Caco-2 (cell line): ENCODE data around the gene SELENOV. TPM values are rescaled to one million over a fixed set of nuclear protein-coding genes. Genes with fewer than 3 reads are reported as not detected.

Experiments used
- BruUV-seq: library from RNA; stranded (reverse); fragments of 400-500 nt; replicated peaks from 2 replicates; lab custom pipeline; 2021; lab: Mats Ljungman, UMichigan
- CTCF ChIA-PET: fragments of 300-600 bp; sonication (Branson Sonifier 250); formaldehyde crosslinking; loops from one replicate; lab custom pipeline; 2022; ENCODE audit warnings: antibody characterized with exemption; lab: Charles Lee
- POLR2A ChIA-PET: fragments of 300-600 bp; sonication (Branson Sonifier 250); formaldehyde crosslinking; loops from one replicate; lab custom pipeline; 2022; ENCODE audit warnings: antibody characterized with exemption; lab: Charles Lee
- DNase-seq, 2 experiments: peaks; one replicate each; pipeline versions ENCODE4 v3.0.0 to v3.0.0-alpha.2; 2020 to 2022
- H3K27me3 ChIP-seq: replicated peaks from 2 replicates; pipeline ENCODE4 v1.6.0; 2011; ENCODE audit warnings: low read length; ENCODE audit not compliant: control insufficient read depth, insufficient read depth
- H3K36me3 ChIP-seq: 2 replicates; pipeline ENCODE4 v1.5.1; 2011; ENCODE audit warnings: low read length; ENCODE audit not compliant: control insufficient read depth, insufficient read depth
- H3K4me1 ChIP-seq: fragments of 250-450 bp; sonication (Bioruptor Pico); 2 replicates; pipeline ENCODE4 v1.5.1; 2020; ENCODE audit warnings: mild to moderate bottlenecking
- H3K4me3 ChIP-seq: 2 replicates; pipeline ENCODE4 v1.5.1; 2011; ENCODE audit warnings: low read depth, mild to moderate bottlenecking, control low read depth, low read length
- H3K9me3 ChIP-seq: fragments of 250-450 bp; sonication (Bioruptor Pico); 2 replicates; pipeline ENCODE4 v1.5.1; 2020; ENCODE audit warnings: mild to moderate bottlenecking, moderate library complexity
- H3K27ac Mint-ChIP-seq: one replicate; pipeline ENCODE4 v1.8.0; 2022; ENCODE audit warnings: mixed read lengths; ENCODE audit not compliant: unreplicated experiment
- H3K27me3 Mint-ChIP-seq: one replicate; pipeline ENCODE4 v1.8.0; 2022; ENCODE audit warnings: mixed read lengths; ENCODE audit not compliant: insufficient read depth, unreplicated experiment
- H3K36me3 Mint-ChIP-seq: one replicate; pipeline ENCODE4 v1.8.0; 2022; ENCODE audit warnings: mild to moderate bottlenecking, mixed read lengths; ENCODE audit not compliant: insufficient read depth, unreplicated experiment
- H3K4me1 Mint-ChIP-seq: one replicate; pipeline ENCODE4 v1.8.0; 2022; ENCODE audit warnings: low read depth, mixed read lengths; ENCODE audit not compliant: unreplicated experiment
- H3K4me3 Mint-ChIP-seq: one replicate; pipeline ENCODE4 v1.8.0; 2022; ENCODE audit warnings: mild to moderate bottlenecking, moderate library complexity, mixed read lengths; ENCODE audit not compliant: unreplicated experiment
- H3K9me3 Mint-ChIP-seq: one replicate; pipeline ENCODE4 v1.8.0; 2022; ENCODE audit warnings: mixed read lengths; ENCODE audit not compliant: unreplicated experiment
- intact Hi-C: fragments of 100-400 bp; cut with micrococcal nuclease; formaldehyde crosslinking; loops from one replicate; pipeline ENCODE4 v1.10.0; 2022; ENCODE audit not compliant: unreplicated experiment
- total RNA-seq: library from RNA; stranded (reverse); gene quantifications from 2 replicates; pipeline ENCODE4 v1.2.3, GENCODE V29; 2022
- TF ChIP-seq, protein P1 (sequence below), 2 experiments: fragments of 200-600 bp in 1 of 2; IDR thresholded peaks; 1 replicate in 1 of 2; 2 replicates in 1 of 2; pipeline versions ENCODE4 v1.5.1 to v1.8.0; 2011 to 2022; ENCODE audit warnings: antibody characterized with exemption in 1 of 2, control low read depth in 1 of 2, inconsistent platforms in 1 of 2, low read depth in 1 of 2, low read length in 1 of 2, mild to moderate bottlenecking in 1 of 2, moderate library complexity in 1 of 2; ENCODE audit not compliant: insufficient read depth in 1 of 2, severe bottlenecking in 1 of 2, unreplicated experiment in 1 of 2

SELENOV gene
- total RNA-seq, 1 experiment from 2014 or later, result 1.6 TPM

DNA sequence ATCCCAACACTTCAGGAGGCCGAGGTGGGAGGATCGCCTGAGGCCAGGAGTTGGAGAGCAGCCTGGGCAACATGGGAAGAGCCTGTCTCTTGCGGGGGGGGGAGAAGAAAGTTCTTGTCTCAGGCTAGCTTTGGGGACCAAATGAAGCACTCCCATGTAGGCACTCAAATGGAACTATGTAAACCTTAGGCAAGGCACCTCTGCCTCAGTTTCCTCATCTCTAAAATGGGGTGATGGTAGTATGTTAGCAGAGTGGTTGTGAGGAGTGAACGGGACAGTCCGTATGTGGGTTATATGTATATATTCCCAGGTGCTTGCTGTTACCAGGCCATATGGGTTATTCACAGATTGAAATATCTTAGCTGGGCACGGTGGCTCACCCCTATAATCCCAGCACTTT is 22.7 kb upstream of the SELENOV start:
- Histone ChIP-seq H3K4me1 (no peaks in the 10 kb centered on the region), H3K36me3 (no peaks in the 10 kb centered on the region; the same call in none of the 2 replicates), H3K27me3 (no peaks in the 10 kb centered on the region), H3K4me3 (no peak overlapping the region), H3K9me3 (no peaks in the 10 kb centered on the region)
- intact Hi-C loops, result no loop called here
- BruUV-seq, result TSS peak; percentile 25
- CTCF ChIA-PET, result interaction anchor here (1.1 kb wide), 1 partner anchor 11 kb away, joined by 9 read pairs; no protein-coding TSS in a partner anchor
- Mint-ChIP-seq H3K36me3 (peaks cover 52% of the 10 kb centered on the region), H3K9me3 (no peaks in the 10 kb centered on the region), H3K4me1 (no peaks in the 10 kb centered on the region), H3K4me3 (no peak overlapping the region), H3K27me3 (no peaks in the 10 kb centered on the region), H3K27ac (no peak overlapping the region)
- DNase-seq, result no peak
- POLR2A ChIA-PET, result no interaction called here
- TF ChIP-seq, protein P1, sequence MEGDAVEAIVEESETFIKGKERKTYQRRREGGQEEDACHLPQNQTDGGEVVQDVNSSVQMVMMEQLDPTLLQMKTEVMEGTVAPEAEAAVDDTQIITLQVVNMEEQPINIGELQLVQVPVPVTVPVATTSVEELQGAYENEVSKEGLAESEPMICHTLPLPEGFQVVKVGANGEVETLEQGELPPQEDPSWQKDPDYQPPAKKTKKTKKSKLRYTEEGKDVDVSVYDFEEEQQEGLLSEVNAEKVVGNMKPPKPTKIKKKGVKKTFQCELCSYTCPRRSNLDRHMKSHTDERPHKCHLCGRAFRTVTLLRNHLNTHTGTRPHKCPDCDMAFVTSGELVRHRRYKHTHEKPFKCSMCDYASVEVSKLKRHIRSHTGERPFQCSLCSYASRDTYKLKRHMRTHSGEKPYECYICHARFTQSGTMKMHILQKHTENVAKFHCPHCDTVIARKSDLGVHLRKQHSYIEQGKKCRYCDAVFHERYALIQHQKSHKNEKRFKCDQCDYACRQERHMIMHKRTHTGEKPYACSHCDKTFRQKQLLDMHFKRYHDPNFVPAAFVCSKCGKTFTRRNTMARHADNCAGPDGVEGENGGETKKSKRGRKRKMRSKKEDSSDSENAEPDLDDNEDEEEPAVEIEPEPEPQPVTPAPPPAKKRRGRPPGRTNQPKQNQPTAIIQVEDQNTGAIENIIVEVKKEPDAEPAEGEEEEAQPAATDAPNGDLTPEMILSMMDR (IDR thresholded peaks at IDR 0.05; ENCODE audit: insufficient read depth in 1 of 2, low read depth in 1 of 2, low read length in 1 of 2, severe bottlenecking in 1 of 2, unreplicated experiment in 1 of 2), result no peak

DNA sequence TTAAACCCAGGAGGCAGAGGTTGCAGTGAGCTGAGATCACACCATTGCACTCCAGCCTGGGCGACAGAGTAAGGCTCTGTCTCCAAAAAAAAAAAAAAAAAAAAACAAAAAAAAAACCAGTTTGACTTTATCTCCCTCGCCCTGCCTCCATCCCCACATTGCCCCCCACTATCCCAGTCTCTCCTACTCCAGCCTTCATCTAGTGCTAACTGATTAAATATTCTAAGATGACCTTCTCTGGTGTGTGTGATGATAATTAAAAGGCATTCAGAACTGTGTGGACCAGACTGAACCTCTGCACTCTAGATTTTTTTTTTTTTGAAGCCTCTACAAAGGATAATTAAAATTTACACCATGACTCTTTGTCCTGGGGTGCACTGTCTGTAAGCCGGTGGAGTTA is 22.2 kb upstream of the SELENOV start:
- 0 out of 2 replicates have a peak, but pooled peaks cover 3% of the 10 kb centered on the region for H3K4me1 ChIP-seq
- Mint-ChIP-seq H3K9me3 (no peaks in the 10 kb centered on the region), H3K4me1 (no peaks in the 10 kb centered on the region), H3K27ac (no peak overlapping the region), H3K36me3 (peaks cover 47% of the 10 kb centered on the region), H3K27me3 (no peaks in the 10 kb centered on the region), H3K4me3 (no peak overlapping the region)
- POLR2A ChIA-PET, result no interaction called here
- no peaks in the 10 kb centered on the region for H3K27me3 ChIP-seq
- no peaks in the 10 kb centered on the region; the same call in none of the 2 replicates for H3K36me3 ChIP-seq
- CTCF ChIA-PET, result interaction anchor here (1.1 kb wide), 1 partner anchor 11 kb away, joined by 9 read pairs; no protein-coding TSS in a partner anchor
- TF ChIP-seq, protein P1 (IDR thresholded peaks at IDR 0.05; ENCODE audit: insufficient read depth in 1 of 2, low read depth in 1 of 2, low read length in 1 of 2, severe bottlenecking in 1 of 2, unreplicated experiment in 1 of 2), result no peak
- H3K9me3 ChIP-seq, result no peaks in the 10 kb centered on the region
- no TSS peak for BruUV-seq
- DNase-seq, result no peak
- intact Hi-C loops, result no loop called here
- no peak overlapping the region for H3K4me3 ChIP-seq

DNA sequence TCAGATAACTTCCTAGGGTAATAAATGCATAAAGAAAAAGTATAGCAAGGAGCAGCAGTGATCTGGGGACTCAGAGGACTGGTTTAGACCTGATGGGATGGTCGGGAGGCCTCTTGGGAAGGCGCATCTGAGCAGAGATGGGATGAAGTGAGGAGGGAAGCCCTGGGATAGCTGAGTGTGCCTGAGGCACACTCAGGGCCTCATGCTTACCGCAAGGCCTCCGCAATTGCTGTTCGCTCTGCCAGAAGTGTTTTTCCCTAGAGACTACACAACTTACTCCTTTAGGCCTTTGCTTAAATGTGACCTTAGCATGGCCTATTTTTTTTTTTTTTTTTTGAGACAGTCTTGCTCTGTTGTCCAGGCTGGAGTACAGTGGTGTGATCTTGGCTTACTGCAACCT is 20.3 kb upstream of the SELENOV start:
- peaks cover 9% of the 10 kb centered on the region for H3K27me3 Mint-ChIP-seq
- ChIA-PET CTCF (interaction anchor here (0.8 kb wide), 1 partner anchor 21 kb away, joined by 4 read pairs; no protein-coding TSS in a partner anchor), POLR2A (interaction anchor here (0.5 to 2.4 kb wide), 2 partner anchors 16 to 59 kb away, joined by 4 to 13 read pairs; partner anchors contain the start of gene RPS16)
- Histone ChIP-seq H3K4me3 (no peak overlapping the region), H3K27me3 (no peaks in the 10 kb centered on the region; the same call in 1 of the 2 replicates), H3K4me1 (0 out of 2 replicates have a peak, but pooled peaks cover 7% of the 10 kb centered on the region), H3K9me3 (no peaks in the 10 kb centered on the region), H3K36me3 (no peaks in the 10 kb centered on the region)
- intact Hi-C loops, result no loop called here
- no TSS peak for BruUV-seq
- no peak overlapping the region for H3K27ac Mint-ChIP-seq
- peaks cover 29% of the 10 kb centered on the region for H3K36me3 Mint-ChIP-seq
- TF ChIP-seq, protein P1 (IDR thresholded peaks at IDR 0.05; ENCODE audit: insufficient read depth in 1 of 2, low read depth in 1 of 2, low read length in 1 of 2, severe bottlenecking in 1 of 2, unreplicated experiment in 1 of 2), result no peak
- DNase-seq, result no peak
- H3K4me3 Mint-ChIP-seq, result no peak overlapping the region
- peaks cover 13% of the 10 kb centered on the region for H3K4me1 Mint-ChIP-seq
- H3K9me3 Mint-ChIP-seq, result no peaks in the 10 kb centered on the region
